Kidney capillary endothelial cell (primary cell): Measurements from ENCODE around the gene TMEM53.
"Not testable (repeated sequence)": the region's sequence is repeated elsewhere in the genome, so short reads cannot be mapped to it uniquely, and the experiment has no call there.

Experiments
- DNase-seq: peaks from one replicate; pipeline ENCODE4 v3.0.0-alpha.2; 2018; ENCODE audit warnings: low spot score

Gene TMEM53

GRCh38 chr1:44672254-44672955, 1.9 kb downstream of the TMEM53 start:
- peak; percentile 72 for DNase-seq

- DNase-seq = no peak
Measured at GRCh38 chr1:44670751-44671640, 3.3 kb downstream of the TMEM53 start.

- not testable (repeated sequence) for DNase-seq
Measured at GRCh38 chr1:44666719-44667118, 7.6 kb downstream of the TMEM53 start.

GRCh38 chr1:44664730-44665370, 9.4 kb downstream of the TMEM53 start:
- DNase-seq = no peak

GRCh38 chr1:44663417-44663816, 10.9 kb downstream of the TMEM53 start:
- no peak for DNase-seq

- no peak for DNase-seq
Measured at GRCh38 chr1:44662683-44663030, 11.6 kb downstream of the TMEM53 start.

GRCh38 chr1:44661781-44662682, 12.2 kb downstream of the TMEM53 start:
- no peak for DNase-seq

GRCh38 chr1:44660176-44660575, 14.1 kb downstream of the TMEM53 start:
- DNase-seq = no peak

GRCh38 chr1:44659566-44659965, 14.7 kb downstream of the TMEM53 start:
- DNase-seq = no peak

- DNase-seq = no peak
Measured at GRCh38 chr1:44655609-44656008, 18.7 kb downstream of the TMEM53 start.

GRCh38 chr1:44654621-44655187, 19.6 kb downstream of the TMEM53 start:
- DNase-seq = no peak

- no peak for DNase-seq
Measured at GRCh38 chr1:44653107-44653964, 20.9 kb downstream of the TMEM53 start.

- DNase-seq = peak; percentile 74
Measured at GRCh38 chr1:44652445-44653106, 21.7 kb downstream of the TMEM53 start.

- DNase-seq = no peak
Measured at GRCh38 chr1:44651069-44651468, 23.2 kb downstream of the TMEM53 start.

GRCh38 chr1:44650159-44650831, 24.0 kb downstream of the TMEM53 start:
- no peak for DNase-seq

- DNase-seq = no peak
Measured at GRCh38 chr1:44649788-44650158, 24.5 kb downstream of the TMEM53 start.

- no peak for DNase-seq
Measured at GRCh38 chr1:44648529-44649250, 25.6 kb downstream of the TMEM53 start.

- DNase-seq = no peak
Measured at GRCh38 chr1:44647896-44648295, 26.4 kb downstream of the TMEM53 start.
